ENCODE measurements around the gene UNC5B.

The UNC5B gene

DNA sequence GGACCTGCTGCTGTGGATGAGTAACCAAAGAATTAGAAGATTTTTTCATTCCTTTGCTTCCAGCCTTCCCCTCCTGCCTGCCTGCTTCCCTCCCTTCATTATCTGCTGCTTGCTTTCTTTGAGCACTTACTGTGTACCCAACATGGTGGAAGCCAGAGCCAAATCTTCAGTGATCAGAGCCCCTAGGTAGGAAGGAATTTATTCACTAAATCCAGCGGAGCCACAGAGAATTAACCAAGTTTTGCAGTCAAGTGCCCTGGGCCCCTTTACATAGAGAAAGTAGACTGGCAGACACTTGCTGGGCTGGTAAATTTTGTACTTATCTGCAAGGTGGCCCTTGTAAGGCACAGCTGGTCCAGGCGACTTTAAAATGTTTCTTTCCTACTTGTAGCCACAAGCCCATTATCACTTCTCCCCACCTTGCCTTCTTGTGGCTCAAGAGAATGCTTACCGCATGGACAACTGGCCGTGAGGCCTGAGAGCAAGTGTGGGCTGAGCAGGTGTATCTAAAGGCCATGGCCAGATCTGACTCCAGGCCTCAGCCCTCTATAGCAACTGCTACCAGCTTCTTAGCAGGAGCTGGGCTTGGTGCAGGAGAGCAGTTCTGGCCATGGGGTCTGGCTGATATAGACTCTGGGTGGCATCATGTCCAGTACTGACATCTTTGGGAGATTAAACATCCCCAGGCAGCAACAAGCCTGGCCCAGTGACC is 11.1 kb downstream of the UNC5B start:
- FAIRE-seq, result no peak

DNA sequence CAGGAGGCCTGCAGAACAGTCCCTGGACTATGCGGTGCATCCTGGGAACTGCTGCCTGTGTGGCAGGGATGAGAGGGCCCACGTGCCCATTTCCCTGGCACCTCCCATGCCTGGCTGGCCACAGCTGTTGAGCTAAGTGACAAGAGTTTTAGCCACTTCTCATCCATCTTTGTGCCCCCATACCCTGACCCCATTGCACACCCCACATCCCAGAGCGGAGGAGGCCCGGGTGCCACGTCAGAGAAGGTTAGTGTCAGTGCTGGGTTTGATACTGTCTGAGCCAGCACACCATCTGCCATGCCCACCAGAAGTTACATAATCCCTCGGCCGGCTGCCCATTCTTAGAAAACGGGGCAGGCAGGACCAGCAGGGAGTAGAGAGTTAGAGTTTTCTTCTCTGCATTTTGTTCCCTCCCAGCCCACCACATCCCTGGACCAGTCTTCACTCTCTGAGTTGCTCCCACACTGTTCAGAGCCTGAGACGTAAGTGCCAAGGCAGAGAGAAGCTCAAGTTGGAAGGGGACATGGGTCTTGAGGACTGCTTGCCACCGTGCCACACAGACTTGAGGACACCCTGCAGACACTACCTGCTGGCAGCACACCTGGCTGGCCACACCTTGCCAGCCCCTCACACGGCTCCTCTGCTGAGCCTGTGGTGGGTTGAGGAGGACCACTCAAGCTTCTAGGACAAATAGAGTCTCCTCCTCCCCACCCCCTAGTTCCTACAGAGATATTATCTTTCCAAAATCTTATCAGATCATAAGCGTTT is 13.1 kb downstream of the UNC5B start:
- no peak for FAIRE-seq

DNA sequence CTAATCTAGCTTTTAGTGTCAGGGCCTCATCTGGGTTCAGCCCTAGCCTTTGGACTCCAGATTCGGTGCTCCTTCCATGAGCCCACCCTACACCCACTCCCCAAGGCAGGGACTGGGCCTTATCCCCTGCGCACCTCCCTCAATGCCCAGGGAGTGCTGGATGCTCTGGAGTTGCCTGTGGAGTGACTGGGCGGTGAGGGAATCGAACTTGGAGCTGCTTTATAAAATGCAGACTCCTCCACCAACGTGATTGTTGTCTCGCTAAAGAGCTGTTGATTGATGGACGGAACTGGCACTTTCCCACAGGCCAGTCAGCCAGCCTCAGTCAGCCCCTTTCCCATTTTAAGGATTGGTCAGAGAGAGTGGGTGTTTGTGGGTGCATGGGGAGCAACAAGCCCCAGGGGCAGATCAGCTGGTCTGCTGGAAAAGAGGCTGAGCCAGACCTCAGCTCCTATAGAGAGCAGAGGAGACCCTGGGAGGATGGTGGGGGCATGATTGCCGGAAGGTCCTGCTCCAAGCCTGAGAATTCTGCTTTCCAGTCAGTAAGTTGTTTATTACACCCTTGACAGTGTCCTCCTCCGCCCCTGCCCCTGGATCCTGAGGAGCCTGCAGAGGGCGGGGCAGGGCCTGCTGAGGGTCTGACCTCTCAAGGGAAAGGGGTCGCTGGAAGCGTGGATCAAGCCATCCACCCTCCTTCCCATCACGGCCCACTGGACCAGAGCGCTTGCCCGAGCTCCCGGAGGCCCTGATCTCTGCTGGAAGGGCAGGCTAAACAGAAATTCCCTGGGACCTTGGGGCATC is 16.7 kb downstream of the UNC5B start:
- FAIRE-seq, result no peak

DNA sequence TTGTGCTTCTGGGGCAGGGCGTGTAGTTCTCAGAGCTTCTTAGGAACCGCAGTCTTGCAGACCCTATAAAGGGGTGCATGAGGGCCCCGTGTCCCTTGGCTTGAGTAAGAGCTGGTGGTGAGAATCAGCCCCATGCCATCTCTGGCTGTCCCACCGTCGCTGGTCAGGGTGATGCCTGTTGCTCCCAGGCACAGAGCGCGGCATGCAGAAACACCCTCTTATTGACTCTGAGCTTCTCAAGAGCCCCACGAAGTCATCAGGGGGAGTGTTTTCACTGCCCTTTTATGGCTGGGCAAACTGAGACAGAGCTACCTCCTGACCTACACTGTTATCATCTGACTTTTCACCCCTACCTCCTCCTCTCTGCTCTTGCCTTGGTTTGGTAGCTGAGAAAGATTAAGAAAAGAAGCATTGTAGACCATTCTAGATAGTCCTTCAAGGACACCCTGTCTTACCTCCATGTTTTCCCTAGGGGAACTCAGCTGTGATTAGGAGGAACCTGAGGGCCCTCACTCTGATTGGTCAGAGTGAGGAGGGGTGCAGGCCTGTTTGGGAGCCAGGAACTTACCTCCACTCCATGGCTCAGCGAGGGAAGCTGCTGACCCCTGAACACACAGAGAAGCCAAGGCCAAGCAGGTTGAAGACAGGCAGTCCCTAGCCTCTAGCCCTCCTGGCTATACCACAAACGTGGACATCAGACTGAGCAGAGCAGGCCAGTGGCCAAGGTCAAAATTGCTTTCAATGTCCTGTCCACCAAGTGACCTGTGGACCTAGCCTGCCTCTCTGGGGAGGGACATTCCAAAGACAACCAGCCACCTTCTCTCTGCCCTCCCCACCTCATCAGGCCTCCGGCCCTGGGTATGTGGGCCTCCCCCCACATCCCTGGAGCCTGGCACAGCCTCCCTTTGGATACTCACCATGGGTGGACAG is 17.6 kb downstream of the UNC5B start:
- FAIRE-seq, result no peak

DNA sequence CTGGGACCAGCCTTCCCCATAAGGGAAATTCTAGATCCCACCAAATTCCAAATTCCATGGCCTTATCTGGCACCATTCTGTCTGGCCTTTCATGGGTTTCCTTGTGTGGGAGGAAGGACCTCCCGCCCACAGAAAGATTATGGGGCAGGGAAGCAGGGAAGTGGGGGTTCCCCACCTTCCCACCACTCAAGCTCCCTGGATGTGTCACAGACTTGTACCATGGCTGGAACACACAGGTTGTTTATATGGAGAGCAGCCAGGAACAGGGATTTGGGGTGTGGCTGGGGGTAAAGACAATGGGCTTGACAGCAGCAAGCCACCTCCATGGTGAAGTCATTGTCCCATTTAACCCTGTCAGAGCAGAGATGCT is 18.3 kb downstream of the UNC5B start:
- no peak for FAIRE-seq

DNA sequence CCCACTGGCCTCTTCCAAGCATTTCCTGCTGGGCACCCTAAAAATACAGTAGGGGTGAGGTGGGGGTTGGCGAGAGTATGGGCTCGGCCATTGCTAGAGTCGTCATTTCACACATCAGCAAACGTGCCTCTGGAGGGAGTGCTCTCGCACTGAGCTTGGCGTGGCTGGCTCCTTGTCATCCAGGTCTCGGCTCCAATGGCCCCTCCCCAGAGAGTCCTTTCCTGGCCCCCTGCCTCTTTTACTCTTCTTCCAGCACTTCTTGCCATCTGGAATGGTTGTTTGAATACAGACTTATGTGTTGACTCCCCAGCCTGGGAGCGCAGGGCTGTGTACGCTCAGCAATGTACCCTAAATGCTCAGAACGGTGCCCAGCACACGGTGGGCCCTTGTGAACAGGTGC is 18.8 kb downstream of the UNC5B start:
- no peak for FAIRE-seq

DNA sequence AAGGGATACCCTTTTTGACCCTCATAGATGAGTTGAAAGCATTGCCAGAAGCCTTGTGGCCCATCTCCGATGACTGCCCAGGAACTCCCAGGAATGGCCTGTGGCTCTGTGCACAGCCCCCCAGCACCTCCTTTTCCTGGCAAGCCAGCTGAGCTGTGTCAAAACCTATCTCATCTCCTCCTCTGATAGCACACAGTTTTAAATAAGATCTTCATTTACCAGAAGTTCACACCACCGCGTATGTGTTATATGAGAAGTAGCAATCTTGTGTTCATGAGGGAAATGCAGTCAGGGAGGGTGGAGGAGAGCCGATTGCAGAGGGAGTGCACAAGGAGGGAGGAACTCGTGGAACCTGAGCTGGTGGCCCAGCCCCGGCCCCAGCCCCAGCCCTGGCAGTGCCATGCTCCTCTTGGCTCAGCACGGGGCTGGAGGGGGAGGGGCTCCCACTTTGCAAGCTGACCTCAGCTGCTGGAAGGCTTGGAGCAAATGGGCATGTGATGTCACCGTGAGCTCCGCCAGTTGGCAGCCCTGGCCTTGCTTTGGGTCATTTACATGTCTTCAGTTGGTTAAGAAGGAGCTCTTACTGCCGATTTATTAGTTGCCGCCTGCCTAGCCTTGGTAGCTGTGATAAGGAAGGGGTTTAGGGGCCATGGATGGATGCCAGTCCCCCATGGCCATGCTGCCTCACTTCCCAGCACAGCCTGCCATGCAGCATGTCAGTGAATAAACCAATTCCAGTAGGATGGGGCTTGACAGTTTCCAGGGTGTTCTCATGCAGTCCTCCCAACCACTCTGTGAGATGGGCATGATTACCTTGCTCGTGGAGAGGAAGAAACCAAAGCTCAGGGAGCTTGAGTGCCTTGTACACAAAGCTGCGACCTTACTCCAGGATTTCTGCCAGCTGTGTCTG is 20.0 kb downstream of the UNC5B start:
- FAIRE-seq, result no peak

DNA sequence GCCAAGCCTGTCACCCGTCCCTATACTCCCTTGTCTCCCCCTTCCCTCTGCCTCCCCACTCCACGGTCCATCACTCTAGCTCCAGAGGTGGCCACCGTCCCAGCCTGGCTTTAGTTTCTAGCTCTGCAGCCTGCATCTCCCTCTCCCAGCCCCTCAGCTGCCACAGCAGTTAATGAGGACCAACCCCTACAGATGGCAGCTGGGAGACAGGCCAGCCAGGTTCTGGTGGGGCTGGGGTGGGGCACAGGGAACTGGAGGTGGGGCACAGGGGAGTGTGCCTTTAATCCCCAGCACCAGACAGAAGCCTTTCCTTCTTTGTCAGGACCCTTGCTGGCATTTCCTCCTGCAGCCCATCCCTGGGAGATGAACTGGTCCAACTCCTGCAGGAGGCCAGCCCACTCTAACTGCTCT is 21.1 kb downstream of the UNC5B start:
- no peak for FAIRE-seq

DNA sequence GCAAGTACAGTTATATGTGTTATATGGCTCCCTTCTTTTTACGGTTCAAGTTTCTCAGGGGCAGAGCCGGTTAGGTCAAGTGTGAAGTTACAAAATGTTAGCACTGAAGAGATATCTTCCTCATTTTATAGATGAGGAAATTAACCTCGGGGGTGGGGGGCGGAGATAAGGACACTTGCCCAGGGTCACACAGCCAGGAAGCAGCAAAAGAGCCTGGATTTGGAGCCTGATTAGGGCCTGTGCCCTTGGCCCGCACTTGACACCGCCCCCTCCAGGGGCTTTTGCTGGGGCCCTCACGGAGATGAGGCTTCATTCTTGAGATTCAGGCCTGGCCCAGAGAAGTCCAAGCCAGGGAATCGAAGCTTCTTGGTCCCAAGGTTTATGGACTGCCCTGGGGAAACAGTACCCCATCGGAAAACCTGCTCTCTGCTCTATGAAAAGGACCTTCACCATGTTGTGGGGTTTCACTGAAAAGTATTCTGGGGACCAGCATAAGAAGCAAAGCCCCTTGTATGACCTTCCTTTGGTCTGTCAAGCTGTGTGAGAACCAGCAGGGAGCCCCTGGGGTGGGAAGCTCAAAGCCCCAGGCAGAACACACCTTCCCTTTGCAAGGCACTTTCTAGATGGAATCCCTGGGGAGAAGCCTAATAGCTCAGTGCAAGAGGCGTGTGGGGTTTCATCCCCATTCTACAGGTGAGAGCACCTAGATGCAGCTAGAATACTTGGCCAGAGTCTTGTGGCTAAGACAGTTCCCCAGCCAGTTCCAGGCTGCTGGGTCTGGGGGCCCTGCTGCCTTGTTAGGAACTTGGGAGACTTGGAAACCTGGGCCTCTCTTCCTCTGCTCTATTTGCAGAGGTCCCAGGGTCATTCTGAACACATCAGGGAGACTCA is 21.9 kb downstream of the UNC5B start:
- no peak for FAIRE-seq

DNA sequence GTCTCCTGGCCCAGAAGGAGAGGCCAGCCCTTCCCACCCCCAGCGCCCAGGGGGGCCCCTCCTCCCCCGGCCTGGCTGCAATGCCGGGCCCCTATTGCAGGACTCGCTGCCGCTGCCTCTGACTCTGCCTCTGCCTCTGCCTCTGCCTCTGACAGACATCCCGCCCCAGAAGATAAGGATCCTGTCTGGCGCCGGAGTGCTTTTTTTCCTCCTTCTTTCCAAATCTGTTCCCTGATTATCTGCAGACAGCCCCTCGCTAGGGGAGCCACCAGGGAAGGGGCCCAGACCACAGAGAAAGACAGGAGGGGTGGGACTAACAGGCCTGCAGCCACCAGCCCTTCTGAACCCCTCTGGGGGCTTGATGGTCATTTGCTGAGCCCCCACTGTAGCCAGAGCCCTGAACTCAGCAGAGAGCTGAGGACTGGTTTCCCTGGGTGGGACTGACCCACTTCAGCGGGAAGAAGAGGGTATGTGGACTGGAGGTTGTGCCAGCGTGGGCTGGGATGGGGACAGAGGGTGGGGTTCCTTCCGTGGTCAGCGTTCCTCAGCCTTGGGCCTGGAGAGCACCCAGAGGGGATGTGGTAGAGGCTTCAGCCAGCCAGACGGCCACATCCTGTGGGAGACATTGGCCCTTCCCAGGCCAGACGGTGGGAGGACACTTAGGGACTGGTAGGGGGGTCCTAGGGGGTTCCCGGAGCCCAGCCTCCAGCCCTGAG is 22.8 kb downstream of the UNC5B start:
- no peak for FAIRE-seq

DNA sequence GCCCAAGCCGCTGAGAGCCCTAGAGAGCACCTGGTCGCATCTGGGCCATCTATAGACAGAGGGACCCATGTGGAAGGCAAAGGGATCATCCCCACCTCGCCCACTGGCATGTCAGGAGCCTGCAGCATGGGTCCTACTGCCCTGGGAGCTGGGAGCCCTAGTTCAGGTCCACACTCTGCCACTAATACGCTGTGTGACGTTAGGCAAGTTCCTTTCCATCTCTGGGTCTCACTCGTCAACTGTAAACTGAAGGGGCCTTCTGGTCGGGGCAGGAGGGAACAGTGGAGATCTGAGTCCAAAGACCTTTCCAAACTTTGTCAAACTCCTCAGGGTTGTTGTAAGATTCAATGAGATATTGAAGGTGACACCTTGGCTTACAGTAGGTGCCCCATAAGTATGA is 23.4 kb downstream of the UNC5B start:
- no peak for FAIRE-seq

DNA sequence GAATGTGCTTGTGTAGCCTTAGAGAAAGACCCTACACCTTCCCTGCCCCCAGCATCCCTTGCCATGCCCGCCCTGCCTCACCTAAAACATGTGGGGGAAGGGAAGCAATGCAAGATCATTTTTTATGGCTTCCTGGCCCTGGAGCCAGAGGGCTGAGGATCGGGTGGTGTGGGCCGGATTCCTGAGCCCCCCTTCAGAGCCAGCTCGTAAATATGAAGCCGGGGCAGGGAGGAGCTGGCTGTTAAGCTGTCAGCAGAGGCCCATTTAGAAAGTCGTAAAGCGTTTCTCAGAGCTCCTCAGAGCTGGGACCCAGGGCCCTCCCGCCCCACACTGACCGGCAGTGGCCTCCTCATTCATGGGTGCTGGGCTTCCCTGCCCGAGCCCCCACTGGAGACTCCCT is 23.9 kb downstream of the UNC5B start:
- FAIRE-seq, result no peak

DNA sequence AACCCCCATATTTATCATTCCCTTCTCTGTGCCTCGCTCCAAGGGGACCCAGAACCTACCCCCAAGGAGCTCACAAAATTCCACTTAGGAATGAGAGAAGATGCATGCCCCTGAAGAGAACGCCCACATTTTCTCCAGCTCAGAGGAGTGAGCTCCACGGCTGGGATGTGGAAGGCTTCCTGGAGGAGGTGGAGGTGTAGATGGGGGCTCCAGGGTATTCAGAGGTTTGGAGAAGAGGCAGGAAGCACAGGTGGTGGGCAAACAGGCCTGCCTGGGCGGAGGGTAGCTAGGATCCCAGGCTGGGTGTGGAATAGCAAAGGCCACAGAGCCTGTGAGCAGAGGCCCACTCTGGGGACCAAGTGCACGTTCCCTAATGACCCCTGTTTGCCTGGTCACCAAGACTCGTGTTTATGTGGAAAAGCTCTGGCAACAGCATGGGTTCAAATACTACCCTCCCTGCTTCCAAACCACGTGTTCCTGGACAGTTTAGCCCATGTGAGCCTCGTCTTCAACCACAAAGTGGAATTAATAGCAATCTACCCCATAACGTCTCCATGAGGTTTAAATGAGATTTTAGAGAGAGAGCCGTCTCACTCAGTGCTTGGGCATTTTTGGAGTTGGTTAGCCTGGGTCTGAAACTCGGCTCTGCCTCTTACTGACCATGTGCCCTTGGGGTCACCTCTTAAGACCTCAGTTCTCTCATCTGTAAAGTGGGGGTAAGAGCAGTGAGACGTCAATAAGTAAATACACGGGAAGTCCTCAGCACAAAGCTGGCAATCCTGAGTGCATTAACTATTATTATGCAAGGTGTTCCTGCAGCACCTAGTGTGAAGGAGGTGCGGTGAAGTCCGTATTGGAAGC is 24.7 kb downstream of the UNC5B start:
- FAIRE-seq, result no peak

DNA sequence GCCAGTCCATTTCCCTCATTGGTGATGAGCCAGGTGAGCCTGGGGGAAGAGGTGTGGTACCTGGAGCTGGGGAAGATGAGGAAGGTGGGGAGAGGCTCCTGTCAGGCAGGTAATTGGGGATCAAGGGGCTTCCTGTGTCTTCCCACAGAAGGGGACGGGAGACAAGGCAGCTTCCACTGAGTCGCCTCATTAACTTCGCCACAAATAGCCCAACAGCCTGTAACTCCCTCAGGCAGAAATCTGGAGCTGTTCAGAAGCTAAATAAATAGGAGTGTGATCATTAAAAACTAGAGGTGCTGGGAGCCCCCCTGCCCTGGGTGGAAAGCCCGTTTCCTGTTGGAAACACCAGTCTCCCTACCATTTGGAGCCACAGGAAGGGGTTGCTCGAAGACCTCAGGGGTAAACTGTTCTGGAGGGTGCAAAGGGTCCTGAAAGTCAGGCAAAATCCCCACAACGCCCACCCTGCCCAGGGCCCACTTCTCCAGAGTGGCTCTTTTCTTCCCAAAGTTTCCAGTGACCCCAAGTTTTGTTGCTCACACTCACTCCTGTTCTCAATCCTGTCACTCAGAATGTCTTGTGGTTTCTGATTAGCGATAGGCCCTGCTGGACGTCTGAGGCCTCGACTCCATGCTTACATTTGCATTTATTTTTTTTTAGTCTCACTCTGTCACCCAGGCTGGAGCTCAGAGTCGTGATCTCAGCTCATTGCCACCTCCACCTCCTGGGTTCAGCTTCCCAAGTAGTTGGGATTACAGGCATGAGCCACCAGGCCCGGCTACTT is 25.7 kb downstream of the UNC5B start:
- FAIRE-seq, result no peak

DNA sequence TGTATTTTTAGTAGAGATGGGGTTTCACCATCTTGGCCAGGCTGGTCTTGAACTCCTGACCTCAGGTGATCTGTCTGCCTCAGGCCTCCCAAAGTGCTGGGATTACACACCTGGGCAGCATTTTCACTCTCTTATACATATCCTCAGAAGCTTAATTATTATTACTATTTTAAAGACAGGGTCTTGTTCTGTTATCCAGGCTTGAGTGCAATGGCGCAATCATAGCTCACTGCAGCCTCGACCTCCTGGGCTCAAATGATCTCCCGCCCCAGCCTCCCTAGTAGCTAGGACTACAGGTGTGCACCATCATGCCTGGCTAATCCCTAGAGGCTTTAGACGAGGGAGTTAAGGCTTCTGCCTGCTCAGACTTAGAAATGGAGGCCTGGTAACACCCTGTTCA is 26.3 kb downstream of the UNC5B start:
- no peak for FAIRE-seq

DNA sequence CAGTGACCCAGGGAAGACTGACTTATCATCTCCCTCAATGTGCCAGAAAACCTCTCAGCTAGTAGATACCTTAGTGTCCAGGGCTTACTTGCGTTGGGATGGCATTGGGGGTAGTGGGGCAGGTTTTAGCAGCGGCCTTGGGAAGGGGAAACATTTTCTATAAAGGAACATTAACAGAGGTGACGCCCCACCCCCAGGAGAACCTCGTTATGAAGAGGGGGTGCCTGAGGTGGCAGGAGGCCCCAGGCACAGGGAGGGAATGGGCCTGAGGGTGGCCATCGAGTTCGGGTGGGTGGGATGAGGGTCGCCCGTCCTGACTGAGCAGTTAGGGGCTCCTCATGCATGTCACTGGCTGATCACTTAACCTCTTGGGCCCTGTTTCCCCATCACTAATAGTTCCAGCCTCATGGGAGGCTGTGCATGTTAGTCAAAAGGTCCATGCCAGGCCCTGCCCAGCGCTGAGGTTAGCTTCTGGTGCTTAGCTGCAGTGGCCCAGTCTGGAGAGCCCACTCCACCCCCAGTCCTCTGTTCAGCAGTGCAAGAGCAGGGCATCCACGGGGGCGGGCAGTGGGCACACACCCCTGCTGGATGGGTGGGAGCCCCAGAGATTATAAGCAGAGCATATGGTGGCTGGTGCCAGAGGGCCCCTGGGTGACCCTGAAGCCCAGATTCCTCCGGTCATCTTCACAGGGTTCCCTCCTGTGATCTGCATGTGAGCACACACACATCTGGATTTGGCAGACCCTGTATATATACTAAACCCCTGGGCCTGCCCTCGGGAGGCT is 27.0 kb downstream of the UNC5B start:
- FAIRE-seq, result no peak

Measured in endometrium (tissue), 2 donors.